Endothelial cell of umbilical vein (primary cell): Measurements from ENCODE around the gene DCUN1D2. TPM values are rescaled to one million over a fixed set of nuclear protein-coding genes. Genes with fewer than 3 reads are reported as not detected.

ENCODE experiments used
- BruUV-seq: library from RNA; stranded (reverse); fragments of 400-500 nt; replicated peaks from 2 replicates; lab custom pipeline; 2021; lab: Mats Ljungman, UMichigan
- CTCF ChIA-PET: fragments of 300-600, 350-600 bp; sonication (Branson Sonifier 250); formaldehyde crosslinking; loops from one replicate; lab custom pipeline; 2021; ENCODE audit warnings: antibody characterized with exemption, inconsistent platforms; lab: Charles Lee
- POLR2A ChIA-PET: fragments of 300-600, 350-600 bp; sonication (Branson Sonifier 250); formaldehyde crosslinking; loops from one replicate; lab custom pipeline; 2021; ENCODE audit warnings: antibody characterized with exemption, inconsistent platforms; lab: Charles Lee
- DNase-seq: peaks from one replicate; pipeline ENCODE4 v3.0.0-alpha.2; 2011; ENCODE audit warnings: low read depth, low spot score
- FAIRE-seq: peaks from 2 replicates; lab custom pipeline; 2011; peaks lifted over from hg19 to GRCh38; lab: Jason Lieb, UNC
- H2AFZ ChIP-seq: 2 replicates; pipeline ENCODE4 v1.6.0; 2012; ENCODE audit warnings: low read depth, low read length, control low read depth, inconsistent platforms
- H3K27ac ChIP-seq: 2 replicates; pipeline ENCODE4 v1.5.1; 2011; ENCODE audit warnings: low read depth, mild to moderate bottlenecking, control low read depth, low read length, moderate library complexity; ENCODE audit not compliant: insufficient read depth
- H3K27me3 ChIP-seq, 2 experiments: 2 replicates each; pipeline versions ENCODE4 v1.6.0 to v1.6.1; 2011; ENCODE audit warnings: low read length in 2 of 2, mixed read lengths in 1 of 2; ENCODE audit not compliant: control insufficient read depth in 2 of 2, insufficient read depth in 2 of 2
- H3K36me3 ChIP-seq, 2 experiments: 2 replicates in 1 of 2; 3 replicates in 1 of 2; pipeline ENCODE4 v1.5.1; 2011; ENCODE audit warnings: low read length in 2 of 2, mild to moderate bottlenecking in 1 of 2, moderate library complexity in 1 of 2; ENCODE audit not compliant: control insufficient read depth in 2 of 2, insufficient read depth in 2 of 2; ENCODE audit errors: extremely low read depth in 1 of 2
- H3K4me1 ChIP-seq: 3 replicates; pipeline ENCODE4 v1.5.1; 2011; ENCODE audit warnings: mild to moderate bottlenecking, low read length; ENCODE audit not compliant: control insufficient read depth, insufficient read depth; ENCODE audit errors: extremely low read depth
- H3K4me2 ChIP-seq: 2 replicates; pipeline ENCODE4 v1.6.1; 2011; ENCODE audit warnings: low read length, control low read depth, mixed read lengths; ENCODE audit not compliant: insufficient read depth
- H3K4me3 ChIP-seq, 3 experiments: fragments of 200-600 bp in 1 of 3; sonication (generic), shearing (Covaris generic) in 1 of 3; replicated peaks in 1 of 3; 2 replicates each; pipeline ENCODE4 v1.5.1; 2011 to 2016; ENCODE audit warnings: control low read depth in 3 of 3, low read length in 3 of 3, mild to moderate bottlenecking in 2 of 3, inconsistent platforms in 1 of 3, low read depth in 1 of 3, moderate library complexity in 1 of 3; ENCODE audit not compliant: insufficient read depth in 1 of 3
- H3K79me2 ChIP-seq: 2 replicates; pipeline ENCODE4 v1.6.0; 2012; ENCODE audit warnings: low read length, inconsistent platforms; ENCODE audit not compliant: control insufficient read depth, insufficient read depth
- H3K9ac ChIP-seq: replicated peaks from 2 replicates; pipeline ENCODE3; 2011; ENCODE audit warnings: low read length, control low read depth; ENCODE audit not compliant: insufficient read depth; ENCODE audit errors: extremely low read depth
- H3K9me1 ChIP-seq: replicated peaks from 3 replicates; pipeline ENCODE4 v1.6.0; 2011; ENCODE audit warnings: mild to moderate bottlenecking, low read length; ENCODE audit not compliant: control insufficient read depth, insufficient read depth; ENCODE audit errors: extremely low read depth
- H3K9me3 ChIP-seq: replicated peaks from 2 replicates; pipeline ENCODE4 v1.5.1; 2012; ENCODE audit warnings: low read length, inconsistent platforms; ENCODE audit not compliant: control insufficient read depth, insufficient read depth
- H4K20me1 ChIP-seq: replicated peaks from 2 replicates; pipeline ENCODE3; 2011; ENCODE audit warnings: mild to moderate bottlenecking, low read length; ENCODE audit not compliant: control insufficient read depth, insufficient read depth; ENCODE audit errors: extremely low read depth
- FOS ChIP-seq: IDR thresholded peaks from 2 replicates; pipeline ENCODE4 v1.6.1; 2011; ENCODE audit warnings: mild to moderate bottlenecking, low read length, moderate library complexity, borderline replicate concordance; ENCODE audit not compliant: insufficient read depth
- GATA2 ChIP-seq: IDR thresholded peaks from 2 replicates; pipeline ENCODE4 v1.7.0; 2011; ENCODE audit warnings: low read depth, mild to moderate bottlenecking, moderate library complexity, mixed read lengths, low read length; ENCODE audit not compliant: insufficient read length, insufficient read depth
- JUN ChIP-seq: IDR thresholded peaks from 2 replicates; pipeline ENCODE4 v1.6.1; 2011; ENCODE audit warnings: borderline replicate concordance, low read depth; ENCODE audit not compliant: insufficient read length, insufficient read depth
- POLR2A ChIP-seq: IDR thresholded peaks from 2 replicates; pipeline ENCODE4 v1.6.1; 2012; ENCODE audit warnings: low read depth, mild to moderate bottlenecking, control low read depth, low read length
- POLR2AphosphoS5 ChIP-seq: IDR thresholded peaks from 2 replicates; pipeline ENCODE4 v1.6.1; 2012; ENCODE audit warnings: low read depth, mild to moderate bottlenecking, control low read depth, low read length, moderate library complexity; ENCODE audit not compliant: insufficient read depth
- dilution Hi-C: fragments of 300-500 bp; cut with MboI; formaldehyde crosslinking; loops from one replicate; pipeline ENCODE4 v1.15.0; 2019; ENCODE audit warnings: low sequenced_read_pairs; ENCODE audit not compliant: extremely low pct_ligation_motif_present
- intact Hi-C: fragments of 100-400 bp; cut with micrococcal nuclease; formaldehyde crosslinking; loops from one replicate; pipeline ENCODE4 v1.10.0; 2022
- polyA plus RNA-seq, 4 experiments: library from polyadenylated mRNA; depleted of rRNA in 3 of 4; stranded (reverse) in 3 of 4; unstranded in 1 of 4; fragments of >200 nt; gene quantifications; 2 replicates each; pipeline versions ENCODE4 v1.2.1 to v1.2.3, GENCODE V29; 2011 to 2012; ENCODE audit warnings: missing spikeins in 1 of 4
- total RNA-seq: library from RNA; stranded (reverse); gene quantifications from 2 replicates; pipeline ENCODE4 v1.2.3, GENCODE V29; 2021
- TF ChIP-seq, protein P1 (sequence below): IDR thresholded peaks from 2 replicates; pipeline ENCODE4 v1.6.1; 2011; ENCODE audit not compliant: insufficient read depth, insufficient read length
- TF ChIP-seq, protein P2 (sequence below), 2 donors: IDR thresholded peaks; 1 replicate in 1 of 2; 2 replicates in 1 of 2; pipeline ENCODE4 v1.5.1; 2011; ENCODE audit warnings: low read length in 2 of 2, mild to moderate bottlenecking in 2 of 2, moderate library complexity in 2 of 2, control low read depth in 1 of 2, inconsistent platforms in 1 of 2, low read depth in 1 of 2; ENCODE audit not compliant: insufficient read depth in 1 of 2; ENCODE audit errors: extremely low read depth in 1 of 2

DCUN1D2 gene
- total and polyA plus RNA-seq, 2 donors (not counting 3 experiments of a cell fraction or from before 2014, with no cell fraction given): 10.5 to 24.9 TPM

DNA sequence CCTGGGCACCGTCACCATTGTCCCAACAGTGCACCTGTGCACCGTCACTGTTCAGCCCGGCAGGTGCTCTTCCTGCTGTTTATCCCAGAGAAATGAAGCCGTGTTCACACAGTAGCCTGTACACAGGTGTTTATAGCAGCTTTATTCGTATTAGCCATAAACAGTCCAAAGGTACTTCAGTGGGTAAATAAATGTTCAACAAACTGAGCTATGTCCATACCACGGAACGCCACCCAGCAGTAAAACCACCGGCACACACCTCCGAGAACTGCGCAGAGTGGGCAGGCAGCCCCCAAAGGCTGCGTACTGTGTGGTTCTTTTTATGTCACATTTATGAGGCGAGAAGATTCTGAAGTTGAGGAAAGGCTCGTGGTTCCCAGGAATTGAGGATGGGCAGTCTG lies 44.9 kb upstream of the DCUN1D2 start:
- dilution Hi-C loops: no loop called here
- no peaks in the 10 kb centered on the region for H3K9me1 ChIP-seq
- H3K4me3 ChIP-seq: no peak overlapping the region
- no peak for DNase-seq
- FAIRE-seq: no peak
- POLR2A ChIA-PET: no interaction called here
- CTCF ChIA-PET: interaction anchor here (1.0 kb wide), 1 partner anchor 27 kb away, joined by 3 read pairs; no protein-coding TSS in a partner anchor
- H3K27ac ChIP-seq: no peak overlapping the region
- H2AFZ ChIP-seq: no peak overlapping the region
- H3K4me2 ChIP-seq: no peak overlapping the region
- BruUV-seq: no TSS peak
- intact Hi-C loops: no loop called here
- peaks cover 2 to 34% of the 10 kb centered on the region in 2 experiments for H3K36me3 ChIP-seq
- H4K20me1 ChIP-seq: no peaks in the 10 kb centered on the region
- peaks cover 7% of the 10 kb centered on the region for H3K79me2 ChIP-seq
- H3K9ac ChIP-seq: no peak overlapping the region
- H3K4me1 ChIP-seq: no peaks in the 10 kb centered on the region
- TF ChIP-seq FOS (no peak), POLR2A (no peak), POLR2AphosphoS5 (no peak), JUN (no peak), GATA2 (no peak)
- TF ChIP-seq, protein P1, sequence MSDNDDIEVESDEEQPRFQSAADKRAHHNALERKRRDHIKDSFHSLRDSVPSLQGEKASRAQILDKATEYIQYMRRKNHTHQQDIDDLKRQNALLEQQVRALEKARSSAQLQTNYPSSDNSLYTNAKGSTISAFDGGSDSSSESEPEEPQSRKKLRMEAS: no peak
- TF ChIP-seq, protein P2, sequence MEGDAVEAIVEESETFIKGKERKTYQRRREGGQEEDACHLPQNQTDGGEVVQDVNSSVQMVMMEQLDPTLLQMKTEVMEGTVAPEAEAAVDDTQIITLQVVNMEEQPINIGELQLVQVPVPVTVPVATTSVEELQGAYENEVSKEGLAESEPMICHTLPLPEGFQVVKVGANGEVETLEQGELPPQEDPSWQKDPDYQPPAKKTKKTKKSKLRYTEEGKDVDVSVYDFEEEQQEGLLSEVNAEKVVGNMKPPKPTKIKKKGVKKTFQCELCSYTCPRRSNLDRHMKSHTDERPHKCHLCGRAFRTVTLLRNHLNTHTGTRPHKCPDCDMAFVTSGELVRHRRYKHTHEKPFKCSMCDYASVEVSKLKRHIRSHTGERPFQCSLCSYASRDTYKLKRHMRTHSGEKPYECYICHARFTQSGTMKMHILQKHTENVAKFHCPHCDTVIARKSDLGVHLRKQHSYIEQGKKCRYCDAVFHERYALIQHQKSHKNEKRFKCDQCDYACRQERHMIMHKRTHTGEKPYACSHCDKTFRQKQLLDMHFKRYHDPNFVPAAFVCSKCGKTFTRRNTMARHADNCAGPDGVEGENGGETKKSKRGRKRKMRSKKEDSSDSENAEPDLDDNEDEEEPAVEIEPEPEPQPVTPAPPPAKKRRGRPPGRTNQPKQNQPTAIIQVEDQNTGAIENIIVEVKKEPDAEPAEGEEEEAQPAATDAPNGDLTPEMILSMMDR (IDR thresholded peaks at IDR 0.05; ENCODE audit: extremely low read depth in 1 of 2, insufficient read depth in 1 of 2, low read depth in 1 of 2, low read length in 2 of 2): no peak
- H3K27me3 ChIP-seq: no peaks in the 10 kb centered on the region
- H3K9me3 ChIP-seq: no peaks in the 10 kb centered on the region
